H1 (cell line): ENCODE measurements around the gene ZNF805.

Experiments
- RAD21 ChIP-seq, 2 experiments: IDR thresholded peaks in 1 of 2; conservative IDR thresholded peaks in 1 of 2; 2 replicates each; pipeline ENCODE4 v1.6.1; 2011; ENCODE audit warnings: low read depth in 2 of 2, low read length in 2 of 2, improper control_type of control experiment in 1 of 2, inconsistent platforms in 1 of 2, mild to moderate bottlenecking in 1 of 2, moderate library complexity in 1 of 2
- SRF ChIP-seq: IDR thresholded peaks from 2 replicates; pipeline ENCODE4 v1.6.1; 2011; ENCODE audit warnings: mild to moderate bottlenecking, low read depth, low read length, moderate library complexity
- TF ChIP-seq, protein P1 (sequence below): fragments of 300-600 bp; sonication (generic); IDR thresholded peaks from 2 replicates; pipeline ENCODE4 v1.7.1; 2012; ENCODE audit warnings: low read length, moderate library complexity, mild to moderate bottlenecking, inconsistent platforms; ENCODE audit not compliant: insufficient replicate concordance
- TF ChIP-seq, protein P2 (sequence below), 3 experiments: IDR thresholded peaks; 1 replicate in 2 of 3; 2 replicates in 1 of 3; pipeline versions ENCODE4 v1.5.1 to v1.6.1; 2011; ENCODE audit warnings: low read length in 3 of 3, mild to moderate bottlenecking in 3 of 3, inconsistent platforms in 2 of 3, low read depth in 1 of 3, moderate library complexity in 1 of 3; ENCODE audit not compliant: insufficient read depth in 1 of 3; ENCODE audit errors: control extremely low read depth in 1 of 3

- no peak for TF ChIP-seq SRF
- TF ChIP-seq, protein P1, sequence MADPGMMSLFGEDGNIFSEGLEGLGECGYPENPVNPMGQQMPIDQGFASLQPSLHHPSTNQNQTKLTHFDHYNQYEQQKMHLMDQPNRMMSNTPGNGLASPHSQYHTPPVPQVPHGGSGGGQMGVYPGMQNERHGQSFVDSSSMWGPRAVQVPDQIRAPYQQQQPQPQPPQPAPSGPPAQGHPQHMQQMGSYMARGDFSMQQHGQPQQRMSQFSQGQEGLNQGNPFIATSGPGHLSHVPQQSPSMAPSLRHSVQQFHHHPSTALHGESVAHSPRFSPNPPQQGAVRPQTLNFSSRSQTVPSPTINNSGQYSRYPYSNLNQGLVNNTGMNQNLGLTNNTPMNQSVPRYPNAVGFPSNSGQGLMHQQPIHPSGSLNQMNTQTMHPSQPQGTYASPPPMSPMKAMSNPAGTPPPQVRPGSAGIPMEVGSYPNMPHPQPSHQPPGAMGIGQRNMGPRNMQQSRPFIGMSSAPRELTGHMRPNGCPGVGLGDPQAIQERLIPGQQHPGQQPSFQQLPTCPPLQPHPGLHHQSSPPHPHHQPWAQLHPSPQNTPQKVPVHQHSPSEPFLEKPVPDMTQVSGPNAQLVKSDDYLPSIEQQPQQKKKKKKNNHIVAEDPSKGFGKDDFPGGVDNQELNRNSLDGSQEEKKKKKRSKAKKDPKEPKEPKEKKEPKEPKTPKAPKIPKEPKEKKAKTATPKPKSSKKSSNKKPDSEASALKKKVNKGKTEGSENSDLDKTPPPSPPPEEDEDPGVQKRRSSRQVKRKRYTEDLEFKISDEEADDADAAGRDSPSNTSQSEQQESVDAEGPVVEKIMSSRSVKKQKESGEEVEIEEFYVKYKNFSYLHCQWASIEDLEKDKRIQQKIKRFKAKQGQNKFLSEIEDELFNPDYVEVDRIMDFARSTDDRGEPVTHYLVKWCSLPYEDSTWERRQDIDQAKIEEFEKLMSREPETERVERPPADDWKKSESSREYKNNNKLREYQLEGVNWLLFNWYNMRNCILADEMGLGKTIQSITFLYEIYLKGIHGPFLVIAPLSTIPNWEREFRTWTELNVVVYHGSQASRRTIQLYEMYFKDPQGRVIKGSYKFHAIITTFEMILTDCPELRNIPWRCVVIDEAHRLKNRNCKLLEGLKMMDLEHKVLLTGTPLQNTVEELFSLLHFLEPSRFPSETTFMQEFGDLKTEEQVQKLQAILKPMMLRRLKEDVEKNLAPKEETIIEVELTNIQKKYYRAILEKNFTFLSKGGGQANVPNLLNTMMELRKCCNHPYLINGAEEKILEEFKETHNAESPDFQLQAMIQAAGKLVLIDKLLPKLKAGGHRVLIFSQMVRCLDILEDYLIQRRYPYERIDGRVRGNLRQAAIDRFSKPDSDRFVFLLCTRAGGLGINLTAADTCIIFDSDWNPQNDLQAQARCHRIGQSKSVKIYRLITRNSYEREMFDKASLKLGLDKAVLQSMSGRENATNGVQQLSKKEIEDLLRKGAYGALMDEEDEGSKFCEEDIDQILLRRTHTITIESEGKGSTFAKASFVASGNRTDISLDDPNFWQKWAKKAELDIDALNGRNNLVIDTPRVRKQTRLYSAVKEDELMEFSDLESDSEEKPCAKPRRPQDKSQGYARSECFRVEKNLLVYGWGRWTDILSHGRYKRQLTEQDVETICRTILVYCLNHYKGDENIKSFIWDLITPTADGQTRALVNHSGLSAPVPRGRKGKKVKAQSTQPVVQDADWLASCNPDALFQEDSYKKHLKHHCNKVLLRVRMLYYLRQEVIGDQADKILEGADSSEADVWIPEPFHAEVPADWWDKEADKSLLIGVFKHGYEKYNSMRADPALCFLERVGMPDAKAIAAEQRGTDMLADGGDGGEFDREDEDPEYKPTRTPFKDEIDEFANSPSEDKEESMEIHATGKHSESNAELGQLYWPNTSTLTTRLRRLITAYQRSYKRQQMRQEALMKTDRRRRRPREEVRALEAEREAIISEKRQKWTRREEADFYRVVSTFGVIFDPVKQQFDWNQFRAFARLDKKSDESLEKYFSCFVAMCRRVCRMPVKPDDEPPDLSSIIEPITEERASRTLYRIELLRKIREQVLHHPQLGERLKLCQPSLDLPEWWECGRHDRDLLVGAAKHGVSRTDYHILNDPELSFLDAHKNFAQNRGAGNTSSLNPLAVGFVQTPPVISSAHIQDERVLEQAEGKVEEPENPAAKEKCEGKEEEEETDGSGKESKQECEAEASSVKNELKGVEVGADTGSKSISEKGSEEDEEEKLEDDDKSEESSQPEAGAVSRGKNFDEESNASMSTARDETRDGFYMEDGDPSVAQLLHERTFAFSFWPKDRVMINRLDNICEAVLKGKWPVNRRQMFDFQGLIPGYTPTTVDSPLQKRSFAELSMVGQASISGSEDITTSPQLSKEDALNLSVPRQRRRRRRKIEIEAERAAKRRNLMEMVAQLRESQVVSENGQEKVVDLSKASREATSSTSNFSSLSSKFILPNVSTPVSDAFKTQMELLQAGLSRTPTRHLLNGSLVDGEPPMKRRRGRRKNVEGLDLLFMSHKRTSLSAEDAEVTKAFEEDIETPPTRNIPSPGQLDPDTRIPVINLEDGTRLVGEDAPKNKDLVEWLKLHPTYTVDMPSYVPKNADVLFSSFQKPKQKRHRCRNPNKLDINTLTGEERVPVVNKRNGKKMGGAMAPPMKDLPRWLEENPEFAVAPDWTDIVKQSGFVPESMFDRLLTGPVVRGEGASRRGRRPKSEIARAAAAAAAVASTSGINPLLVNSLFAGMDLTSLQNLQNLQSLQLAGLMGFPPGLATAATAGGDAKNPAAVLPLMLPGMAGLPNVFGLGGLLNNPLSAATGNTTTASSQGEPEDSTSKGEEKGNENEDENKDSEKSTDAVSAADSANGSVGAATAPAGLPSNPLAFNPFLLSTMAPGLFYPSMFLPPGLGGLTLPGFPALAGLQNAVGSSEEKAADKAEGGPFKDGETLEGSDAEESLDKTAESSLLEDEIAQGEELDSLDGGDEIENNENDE, result no peak
- TF ChIP-seq RAD21 (IDR thresholded peaks at IDR 0.05 in 1 of 2, conservative IDR thresholded peaks at IDR 0.05 in 1 of 2; ENCODE audit: low read depth in 2 of 2, low read length in 2 of 2), result no peak
- TF ChIP-seq, protein P2, sequence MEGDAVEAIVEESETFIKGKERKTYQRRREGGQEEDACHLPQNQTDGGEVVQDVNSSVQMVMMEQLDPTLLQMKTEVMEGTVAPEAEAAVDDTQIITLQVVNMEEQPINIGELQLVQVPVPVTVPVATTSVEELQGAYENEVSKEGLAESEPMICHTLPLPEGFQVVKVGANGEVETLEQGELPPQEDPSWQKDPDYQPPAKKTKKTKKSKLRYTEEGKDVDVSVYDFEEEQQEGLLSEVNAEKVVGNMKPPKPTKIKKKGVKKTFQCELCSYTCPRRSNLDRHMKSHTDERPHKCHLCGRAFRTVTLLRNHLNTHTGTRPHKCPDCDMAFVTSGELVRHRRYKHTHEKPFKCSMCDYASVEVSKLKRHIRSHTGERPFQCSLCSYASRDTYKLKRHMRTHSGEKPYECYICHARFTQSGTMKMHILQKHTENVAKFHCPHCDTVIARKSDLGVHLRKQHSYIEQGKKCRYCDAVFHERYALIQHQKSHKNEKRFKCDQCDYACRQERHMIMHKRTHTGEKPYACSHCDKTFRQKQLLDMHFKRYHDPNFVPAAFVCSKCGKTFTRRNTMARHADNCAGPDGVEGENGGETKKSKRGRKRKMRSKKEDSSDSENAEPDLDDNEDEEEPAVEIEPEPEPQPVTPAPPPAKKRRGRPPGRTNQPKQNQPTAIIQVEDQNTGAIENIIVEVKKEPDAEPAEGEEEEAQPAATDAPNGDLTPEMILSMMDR (IDR thresholded peaks at IDR 0.05; ENCODE audit: control extremely low read depth in 1 of 3, insufficient read depth in 1 of 3, low read depth in 1 of 3, low read length in 3 of 3), result no peak
Measured at GRCh38 chr19:57191141-57192076, 49.0 kb upstream of the ZNF805 start, which contains the start of gene ZNF264.
